Activated CD4-positive, alpha-beta T cell treated with anti-CD3 and anti-CD28 coated beads for 48 hours (primary cell): ENCODE measurements around the gene MAP3K9.
"Not testable (repeated sequence)": the region's sequence is repeated elsewhere in the genome, so short reads cannot be mapped to it uniquely, and the experiment has no call there.

Source experiments
- DNase-seq: peaks from one replicate; pipeline ENCODE4 v3.0.0-alpha.2; 2020

MAP3K9 gene

DNA sequence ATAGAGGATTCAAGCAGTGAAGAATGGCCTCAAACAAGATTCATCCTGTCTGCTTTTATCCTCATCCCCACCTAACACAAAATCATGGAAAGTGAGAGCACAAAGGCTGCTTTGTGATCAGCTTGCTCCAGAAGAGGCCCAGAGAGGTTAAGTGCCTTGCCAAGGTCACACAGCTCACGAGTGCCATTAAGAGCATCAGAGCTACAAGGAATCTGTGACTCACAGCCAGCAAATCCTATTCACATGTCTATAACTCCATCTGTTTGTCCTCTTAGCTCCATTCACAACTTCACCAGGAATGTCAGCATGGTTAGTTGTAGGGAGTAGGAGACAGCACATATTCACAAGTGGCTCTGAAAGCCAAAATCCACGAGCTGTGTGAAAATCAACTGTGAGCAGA, 87.8 kb downstream of the MAP3K9 start:
- no peak for DNase-seq

DNA sequence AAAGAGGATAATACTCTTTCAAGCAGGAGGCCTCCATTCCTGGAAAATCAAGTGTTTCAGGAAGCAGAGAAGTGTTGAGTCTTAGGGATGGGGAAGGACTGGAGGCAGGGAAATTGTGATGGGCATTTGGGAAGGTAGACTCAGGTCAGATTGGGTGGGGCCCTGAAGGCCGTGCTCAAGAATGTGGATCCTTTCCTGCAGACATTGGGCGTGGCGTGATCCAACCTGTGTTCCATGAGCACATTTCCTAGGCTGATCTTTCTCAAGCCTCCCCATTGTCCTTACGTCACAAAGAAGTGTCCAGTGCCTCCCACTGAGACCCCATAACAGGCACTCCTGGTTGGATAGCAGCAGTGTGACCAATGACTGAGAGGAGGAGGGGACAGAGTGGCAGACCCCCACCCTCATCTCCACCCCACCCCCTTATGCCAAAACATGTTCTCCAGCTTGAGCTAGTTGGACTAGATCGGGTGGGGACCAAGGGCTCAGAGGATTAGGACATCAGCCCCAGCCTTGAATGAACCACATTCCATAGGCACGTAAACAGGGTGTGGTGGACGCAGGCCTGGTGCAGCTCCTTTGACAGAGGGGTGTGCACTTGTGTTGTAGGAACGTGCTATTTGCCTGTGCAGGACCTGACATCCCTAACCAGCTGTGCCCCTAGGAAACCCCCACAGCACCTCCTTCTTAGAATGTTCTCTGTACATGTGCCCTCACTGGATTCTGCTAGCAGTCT, 90.8 kb downstream of the MAP3K9 start:
- no peak for DNase-seq

DNA sequence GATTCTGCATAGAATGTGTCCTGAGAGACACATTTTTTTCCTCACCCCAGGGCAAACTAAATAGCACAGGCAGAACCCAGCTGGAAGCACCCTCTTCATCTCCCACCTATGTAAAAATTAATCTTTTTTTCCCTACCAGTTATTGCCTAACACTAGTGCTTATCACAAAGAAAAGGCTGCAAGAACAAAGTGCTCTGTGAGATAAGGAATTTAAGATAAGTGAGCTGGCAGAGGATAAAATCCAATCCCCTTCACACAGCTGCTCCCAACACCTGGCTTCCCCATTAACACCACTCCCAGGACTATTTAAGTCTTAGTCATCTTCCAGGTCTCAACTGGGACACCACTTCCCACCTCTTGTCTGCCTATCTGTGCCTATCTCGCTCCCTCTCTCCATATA, 92.4 kb downstream of the MAP3K9 start:
- no peak for DNase-seq

DNA sequence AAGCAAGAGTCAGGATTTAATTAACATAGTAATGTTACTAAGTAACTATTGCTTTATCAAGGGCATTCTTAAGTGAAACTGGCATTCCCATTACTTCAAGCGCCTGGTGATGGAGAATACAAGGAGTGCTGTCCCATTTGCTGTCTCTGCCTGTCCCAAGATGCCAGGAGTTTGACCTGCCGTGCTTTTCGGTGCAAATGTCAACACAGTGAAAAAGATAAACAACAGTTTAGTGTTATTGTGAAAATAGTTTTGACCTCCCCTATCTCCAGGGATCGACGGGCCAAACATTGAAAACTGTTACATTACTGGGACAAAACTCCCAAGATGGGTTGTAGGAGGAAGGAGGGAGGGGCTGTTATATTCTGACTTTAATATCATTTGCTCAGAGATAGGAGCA, 92.8 kb downstream of the MAP3K9 start:
- no peak for DNase-seq

DNA sequence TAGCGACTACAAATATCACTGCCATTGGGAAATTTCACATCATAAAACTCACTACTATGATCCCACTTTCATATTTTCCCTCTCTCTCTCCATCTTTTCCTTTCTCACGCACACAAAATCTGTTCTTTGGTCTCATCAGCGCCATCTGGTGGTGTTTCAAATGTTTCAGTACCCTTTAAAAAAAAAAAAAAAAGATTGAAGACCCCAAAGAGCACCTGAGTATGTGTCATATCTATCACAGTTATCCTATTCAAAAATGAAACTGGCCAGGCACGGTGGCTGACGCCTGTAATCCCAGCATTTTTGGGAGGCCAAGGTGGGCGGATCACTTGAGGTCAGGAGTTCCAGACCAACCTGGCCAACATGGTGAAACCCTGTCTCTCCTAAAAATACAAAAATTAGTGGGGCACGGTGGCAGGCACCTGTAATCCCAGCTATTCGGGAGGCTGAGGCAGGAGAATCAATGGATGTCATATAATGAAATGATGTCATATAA, 95.2 kb downstream of the MAP3K9 start:
- peak; percentile 54 for DNase-seq

DNA sequence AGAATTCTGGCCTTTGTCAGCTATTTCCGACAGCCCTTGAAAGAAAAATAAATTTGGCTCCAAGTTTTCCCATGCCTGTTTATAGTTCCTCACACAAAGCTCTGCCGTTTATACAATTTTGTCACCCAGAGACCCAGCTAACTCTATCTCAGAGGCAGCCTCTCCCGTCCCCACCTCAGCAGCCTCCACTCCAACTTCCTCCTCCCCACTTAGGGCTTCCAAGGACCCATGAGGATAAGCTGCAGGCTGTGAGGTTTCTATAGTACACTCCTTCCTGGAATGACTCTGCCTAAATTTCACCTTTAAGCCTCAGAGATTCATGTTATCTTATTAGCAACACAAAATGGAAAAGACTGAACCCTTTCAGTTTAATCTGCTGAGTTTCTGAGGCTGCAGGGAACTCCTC, 95.8 kb downstream of the MAP3K9 start:
- no peak for DNase-seq

DNA sequence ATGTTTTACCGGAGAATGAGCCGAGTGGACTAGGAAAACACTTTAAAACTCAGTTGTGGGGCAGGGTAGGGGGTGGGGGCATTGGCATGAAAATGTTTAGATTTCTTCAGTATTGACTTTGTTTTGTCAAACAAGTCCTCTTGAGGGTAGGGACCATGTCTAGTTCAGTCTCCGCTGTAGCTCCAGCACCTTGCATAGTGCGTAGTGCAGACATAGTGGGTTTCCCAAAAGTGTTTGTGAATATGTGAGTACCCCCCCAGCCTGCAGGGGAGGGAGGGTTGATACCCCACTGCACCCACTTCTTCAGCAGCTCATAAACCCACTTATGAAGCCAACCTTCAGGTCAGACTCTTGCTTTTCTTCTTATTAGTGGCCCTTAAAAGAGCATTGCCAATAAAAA, 96.2 kb downstream of the MAP3K9 start:
- no peak for DNase-seq

DNA sequence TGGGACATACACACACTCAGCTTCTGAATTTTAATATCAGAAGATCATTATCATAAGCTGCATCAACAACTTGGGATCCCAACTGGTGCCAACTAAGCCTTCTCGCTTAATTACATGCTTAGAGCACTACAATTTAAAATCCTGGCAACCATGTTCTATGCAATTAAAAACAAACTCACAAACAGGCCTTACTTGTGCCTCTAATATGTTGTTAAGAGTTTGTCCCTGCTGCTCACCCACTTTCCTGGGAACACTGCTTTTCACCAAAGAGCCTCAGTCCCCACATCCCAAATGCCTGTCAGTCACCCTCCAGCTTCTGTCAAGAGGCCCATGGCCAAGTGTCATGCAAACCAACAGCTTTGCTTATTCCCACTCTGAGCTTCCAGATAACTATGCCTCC, 97.9 kb downstream of the MAP3K9 start:
- no peak for DNase-seq

DNA sequence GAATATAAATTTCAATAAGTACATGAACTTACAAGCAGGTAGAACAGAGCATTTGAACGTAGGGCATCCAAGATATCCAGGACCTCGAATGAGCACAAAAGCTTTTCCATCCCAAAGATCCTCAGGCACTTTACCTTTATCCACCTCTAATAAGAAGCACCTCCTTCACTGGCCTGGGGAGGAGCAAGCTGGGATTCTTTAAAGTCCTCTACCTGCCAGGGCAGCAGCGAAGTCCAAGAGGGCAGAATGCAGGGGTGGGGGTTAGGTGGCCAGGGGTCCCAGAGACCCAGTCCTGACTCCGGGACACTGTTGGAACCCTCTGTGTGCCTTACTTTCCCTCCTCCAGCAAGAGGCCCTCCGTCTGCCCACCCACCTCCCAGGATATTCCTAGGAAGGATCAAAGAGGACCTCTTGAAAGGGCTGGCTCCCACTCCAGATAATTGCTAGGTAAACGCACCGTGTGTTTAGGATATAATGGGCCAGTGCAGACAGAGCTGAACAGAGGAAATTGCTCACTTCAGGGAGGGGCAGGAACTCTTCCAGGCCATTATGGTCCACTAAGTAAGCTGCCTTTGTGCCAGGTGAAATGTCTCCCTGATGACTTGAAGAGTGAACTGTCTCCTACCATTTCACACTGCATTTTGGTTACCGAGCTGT, 99.5 kb downstream of the MAP3K9 start:
- DNase-seq = no peak

DNA sequence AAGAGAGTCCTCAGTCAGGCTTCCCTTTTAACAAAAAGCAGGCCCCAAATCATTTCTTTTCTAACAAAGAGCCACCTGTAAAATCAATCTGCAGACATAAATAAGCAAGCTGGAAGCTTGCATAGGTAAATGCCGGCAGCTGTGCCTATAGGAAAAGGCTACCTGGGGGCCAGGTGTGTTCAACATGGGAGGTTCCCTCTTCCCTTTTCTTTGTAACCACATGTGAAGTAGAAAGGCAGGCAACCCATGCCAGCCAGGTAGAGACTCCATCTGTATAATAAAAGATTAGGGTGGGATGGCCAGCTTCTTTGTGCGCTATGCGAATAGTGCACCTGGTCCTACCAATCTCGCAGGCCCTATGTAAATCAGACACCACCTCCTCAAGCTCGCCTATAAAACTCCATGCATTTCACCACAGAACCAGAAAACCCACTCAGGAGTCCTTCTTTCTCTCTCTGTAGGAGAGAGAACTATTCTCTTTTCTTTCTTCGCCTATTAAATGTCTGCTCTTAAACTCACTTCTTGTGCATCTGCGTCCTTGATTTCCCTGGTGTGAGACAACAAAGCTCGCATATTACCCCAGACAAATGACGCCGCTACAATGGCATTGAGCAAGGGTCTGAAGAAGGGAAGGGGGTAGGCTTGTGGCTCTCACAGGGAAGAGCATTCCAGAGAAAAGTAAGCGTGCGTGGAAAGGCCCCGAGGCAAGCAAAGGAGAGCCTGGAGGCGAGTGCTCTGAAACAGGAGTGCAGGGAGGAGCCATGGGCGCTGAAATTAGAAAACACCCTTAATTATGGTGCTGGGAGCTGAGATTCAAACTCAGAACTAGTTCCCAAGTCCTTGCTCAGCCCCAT, 100.4 kb downstream of the MAP3K9 start:
- no peak for DNase-seq

DNA sequence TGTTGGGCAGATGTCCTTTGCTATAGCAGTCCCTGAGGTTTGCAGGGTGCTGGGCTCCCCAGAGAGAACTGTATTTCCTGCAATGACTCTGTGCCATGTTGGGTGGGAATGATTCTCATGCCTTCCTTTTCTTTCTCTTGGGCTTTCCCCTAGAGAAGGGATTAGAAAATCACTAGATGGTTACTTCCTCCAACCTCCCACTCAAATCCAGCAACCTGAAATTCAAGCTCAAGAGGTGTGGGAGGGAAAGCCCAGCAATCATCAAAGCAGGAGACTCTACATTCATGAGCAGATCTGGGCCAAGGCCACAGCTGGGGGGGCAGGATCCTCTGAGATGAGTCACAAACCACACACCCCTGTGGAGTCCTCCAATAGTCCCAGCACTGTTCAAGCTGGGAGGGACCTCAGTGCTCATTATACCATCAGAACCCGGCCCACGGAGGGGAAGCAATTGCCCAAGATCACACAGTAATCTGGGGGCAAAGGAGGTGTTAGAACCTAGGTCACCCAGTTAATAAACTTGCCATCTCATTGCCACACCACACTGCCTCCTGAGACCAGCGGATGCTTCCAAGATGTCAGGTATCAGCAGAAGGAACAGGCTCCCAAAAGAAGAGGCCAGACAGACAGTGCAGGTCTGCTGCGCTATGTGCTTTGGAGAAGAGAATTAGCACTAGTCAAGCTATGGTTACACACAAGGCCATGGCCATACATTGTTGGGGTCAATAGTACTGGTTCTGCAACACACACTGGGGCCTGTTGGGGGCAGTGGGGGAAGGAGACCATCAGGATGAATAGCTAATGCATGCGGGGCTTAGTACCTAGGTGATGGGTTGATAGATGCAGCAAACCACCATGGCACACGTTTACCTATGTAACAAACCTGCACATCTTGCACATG, 101.9 kb downstream of the MAP3K9 start:
- peak; percentile 21 for DNase-seq

DNA sequence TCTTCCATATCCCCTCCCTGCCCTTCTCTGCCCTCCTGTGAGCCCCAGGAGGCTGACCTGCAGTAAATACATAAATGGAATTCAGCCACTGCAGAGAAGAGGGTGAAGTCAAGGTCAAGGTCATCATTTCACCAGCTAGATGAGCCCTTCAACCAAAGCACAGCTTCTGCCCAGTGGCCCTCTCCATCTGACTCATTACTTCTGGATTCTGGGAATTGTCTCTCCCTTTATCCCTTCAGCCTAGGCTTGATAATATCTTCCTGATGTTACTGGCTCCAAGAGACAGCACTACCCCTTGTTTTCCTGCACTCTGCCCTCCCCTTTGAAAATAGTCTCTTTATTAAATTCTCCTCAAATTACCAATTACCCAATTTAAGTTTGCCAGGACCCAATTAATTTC, 103.1 kb downstream of the MAP3K9 start:
- no peak for DNase-seq

DNA sequence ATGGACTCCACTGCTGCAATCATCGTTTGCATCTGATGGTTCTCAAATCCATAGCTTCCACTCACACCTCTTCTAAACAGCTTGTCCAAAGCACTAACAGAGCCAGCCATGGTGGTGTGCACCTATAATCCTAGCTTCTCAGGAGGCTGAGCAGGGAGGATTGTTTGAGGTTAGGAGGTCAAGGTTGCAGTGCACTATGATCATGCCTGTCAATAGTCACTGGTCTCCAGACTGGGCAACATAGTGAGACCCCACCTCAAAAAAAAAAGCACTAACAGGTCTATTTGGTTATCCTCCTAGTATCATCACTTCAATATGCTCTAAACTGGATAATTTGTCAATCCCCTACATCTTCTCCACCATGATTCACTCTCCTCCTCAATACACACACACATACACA, 104.4 kb downstream of the MAP3K9 start:
- no peak for DNase-seq

DNA sequence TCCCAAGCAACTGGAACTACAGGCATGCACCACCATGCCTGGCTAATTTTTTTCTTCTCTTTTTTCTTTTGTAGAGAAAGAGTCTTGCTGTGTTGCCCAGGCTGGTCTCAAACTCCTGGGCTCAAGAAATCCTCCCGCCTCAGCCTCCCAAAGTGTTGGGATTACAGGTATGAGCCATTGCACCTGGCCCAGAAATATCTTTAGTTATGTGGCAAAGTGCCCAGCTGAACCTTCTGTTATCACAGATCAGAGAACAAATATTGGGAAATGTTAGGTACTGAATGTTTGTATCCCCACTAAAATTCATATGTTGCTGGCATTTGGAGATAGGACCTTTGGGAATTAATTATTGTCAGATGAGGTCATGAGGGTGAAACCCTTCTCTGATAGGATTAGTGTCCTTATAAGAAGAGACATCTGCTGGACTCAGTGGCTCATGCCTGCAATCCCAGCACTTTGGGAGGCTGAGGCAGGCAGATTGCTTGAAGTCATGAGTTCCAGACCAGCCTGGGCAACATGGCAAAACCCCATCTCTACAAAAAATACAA, 105.6 kb downstream of the MAP3K9 start:
- not testable (repeated sequence) for DNase-seq

DNA sequence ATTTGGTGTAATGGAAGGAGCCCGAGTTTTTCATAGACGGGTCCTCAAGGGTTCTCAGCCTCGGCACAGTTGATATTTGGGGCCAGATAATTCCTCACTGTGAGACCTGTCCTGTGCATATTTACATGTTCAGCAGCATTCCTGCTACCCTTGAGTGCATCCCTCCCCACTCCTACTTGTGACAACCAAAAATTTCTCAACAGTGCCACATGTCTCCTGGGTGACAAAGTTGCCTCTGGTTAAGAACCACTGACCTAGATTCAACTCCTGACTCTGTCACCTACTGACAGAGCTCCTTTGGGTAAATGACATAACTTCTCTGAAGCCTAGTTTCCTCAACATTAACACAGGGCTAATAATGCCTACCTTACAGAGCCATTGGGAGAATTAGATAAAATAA, 107.2 kb downstream of the MAP3K9 start:
- no peak for DNase-seq

DNA sequence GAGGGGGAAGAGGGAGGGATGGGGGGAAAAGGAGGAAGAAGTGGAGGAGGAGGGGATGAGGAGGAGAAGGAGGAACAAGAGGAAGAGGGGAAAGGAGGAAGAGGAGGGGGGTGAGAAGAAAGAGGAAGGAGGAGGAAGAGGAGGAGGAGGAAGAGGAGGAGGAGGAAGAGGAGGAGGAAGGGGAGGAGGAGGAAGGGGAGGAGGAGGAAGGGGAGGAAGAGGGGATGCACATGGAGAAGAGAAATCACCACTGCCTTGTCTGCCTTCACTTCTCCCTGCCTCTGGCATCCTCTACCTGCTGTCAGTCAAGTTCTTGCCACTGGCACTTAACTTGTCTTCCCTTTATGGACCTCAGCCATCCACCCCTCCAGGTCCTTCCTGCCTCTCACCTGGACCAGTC, 107.7 kb downstream of the MAP3K9 start:
- DNase-seq = no peak

DNA sequence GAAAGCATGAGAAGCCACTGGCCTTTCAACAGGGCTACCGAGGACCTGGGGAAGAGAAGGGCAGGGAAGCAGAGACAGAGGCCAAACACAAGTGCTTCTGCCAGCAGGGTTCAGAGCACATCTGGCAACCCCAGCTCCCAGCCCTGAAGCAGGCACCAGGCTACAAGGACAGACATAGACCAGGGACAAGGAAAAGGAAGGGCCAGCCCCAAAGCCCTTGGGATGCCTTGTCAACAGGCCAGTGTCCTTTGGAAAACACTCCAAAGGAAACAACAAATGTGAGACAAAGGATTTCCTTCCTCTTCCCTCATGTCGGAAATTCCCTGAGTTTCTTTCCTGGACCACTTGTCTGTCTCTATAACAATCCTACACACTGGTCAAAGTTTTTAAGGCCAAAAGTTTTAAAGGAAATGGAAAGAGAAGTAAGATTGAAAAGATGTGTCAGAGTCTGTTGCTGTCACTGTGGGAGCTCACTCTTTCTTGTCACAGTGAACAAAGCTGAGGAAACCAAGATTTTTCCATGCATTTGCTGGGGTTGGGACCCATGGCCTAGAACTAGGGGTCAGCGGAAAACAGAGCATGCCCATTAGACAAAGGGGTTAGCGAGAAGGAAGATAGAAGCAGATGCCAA, 108.2 kb downstream of the MAP3K9 start:
- no peak for DNase-seq

DNA sequence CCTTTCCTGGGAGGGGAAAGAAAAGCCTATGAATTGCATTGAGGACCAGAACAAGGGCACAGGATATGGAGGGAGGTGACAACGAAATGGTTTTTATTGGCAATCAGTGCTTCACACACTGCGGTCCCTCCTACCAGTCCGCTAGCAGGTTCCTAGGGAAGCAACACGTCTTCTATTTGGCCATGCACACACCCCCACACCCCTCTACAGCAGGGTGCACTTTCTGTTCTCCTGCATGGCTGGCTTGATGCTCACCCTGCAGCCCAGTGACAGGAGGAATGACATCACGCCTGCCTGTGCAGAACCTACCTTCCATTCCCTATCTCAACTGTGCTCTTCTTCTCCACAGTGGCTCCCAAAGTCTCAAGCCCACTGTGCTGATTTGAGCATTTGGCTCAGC, 109.7 kb downstream of the MAP3K9 start:
- no peak for DNase-seq

DNA sequence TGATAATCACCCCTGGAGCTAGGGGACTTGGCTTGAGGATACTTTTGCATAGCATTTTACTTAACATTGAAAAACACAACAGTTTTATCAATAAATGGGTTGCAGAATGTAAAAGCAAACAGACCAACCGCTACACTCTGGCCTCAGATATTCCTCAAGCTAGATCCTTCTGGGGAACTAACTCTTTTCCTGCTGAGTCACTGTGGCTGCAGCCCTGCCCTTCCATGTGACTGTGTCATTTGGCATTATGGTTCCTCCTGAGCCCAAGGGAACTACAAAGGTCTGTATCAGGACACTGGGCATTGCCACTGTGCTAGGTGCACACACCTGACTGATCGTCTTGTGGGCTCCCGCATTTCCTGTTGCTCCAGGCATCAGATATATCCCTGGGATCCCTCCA, 111.0 kb downstream of the MAP3K9 start:
- no peak for DNase-seq

DNA sequence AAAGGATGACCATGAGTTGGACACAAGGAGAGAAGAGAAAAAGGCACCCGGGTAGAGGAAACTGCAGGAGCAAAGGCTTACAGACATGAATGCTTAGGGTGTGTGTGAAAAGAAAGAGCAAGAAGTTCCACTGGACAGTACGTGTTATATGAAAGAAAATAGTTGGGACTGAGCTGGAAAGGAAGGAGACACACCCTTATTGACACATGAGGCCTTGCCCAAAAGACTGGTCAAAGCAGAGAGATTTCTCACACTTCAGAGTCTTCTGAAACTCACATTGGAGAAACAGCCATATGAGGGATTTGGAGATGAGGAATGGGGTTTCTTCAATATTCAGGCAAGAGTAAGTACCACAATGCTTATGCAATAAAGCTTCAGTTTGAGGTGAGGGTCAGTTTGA, 111.6 kb downstream of the MAP3K9 start:
- no peak for DNase-seq

DNA sequence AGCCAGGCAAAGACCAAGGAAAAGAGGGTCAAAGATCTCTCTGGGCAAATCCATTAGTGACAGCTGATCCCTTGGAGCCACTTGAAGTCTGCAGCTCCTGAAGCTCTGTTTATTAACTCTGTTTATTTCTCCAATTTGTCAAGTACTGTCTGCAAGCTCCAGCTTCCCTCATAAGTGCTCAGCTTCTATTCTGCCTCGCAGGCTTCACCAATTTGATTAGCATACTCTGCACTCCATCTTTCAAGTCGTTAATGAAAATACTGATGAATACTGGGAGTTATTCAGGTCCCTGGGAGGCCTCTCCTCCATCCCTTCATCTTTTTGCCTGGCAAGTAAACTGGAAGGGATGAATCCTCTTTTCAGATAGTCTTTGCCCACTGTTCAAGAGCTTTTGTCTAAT, 113.3 kb downstream of the MAP3K9 start:
- DNase-seq = no peak

DNA sequence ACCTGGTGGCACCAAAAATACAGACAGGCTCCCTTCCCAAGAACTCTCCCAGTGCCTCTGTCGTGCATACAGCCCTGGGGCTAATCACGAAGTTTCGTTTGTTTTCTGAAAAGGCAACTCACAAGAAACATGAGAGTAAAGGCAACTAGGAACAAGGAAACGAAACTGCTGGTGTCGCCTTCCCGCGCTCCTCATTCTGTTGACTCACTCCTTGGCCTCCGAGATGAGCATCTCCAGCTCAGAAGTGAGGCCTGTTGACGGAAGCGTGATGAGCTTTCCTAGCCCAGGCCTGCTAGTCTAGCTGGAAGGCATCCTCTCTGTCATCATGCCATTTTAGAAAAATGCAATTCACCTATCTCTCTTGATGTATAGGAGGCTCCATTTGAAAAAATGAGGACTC, 117.1 kb downstream of the MAP3K9 start:
- DNase-seq = no peak
